Head of caudate nucleus (tissue), 42 donors: ENCODE measurements around the gene DDX10.

ENCODE experiments used
- DNase-seq, 42 donors: peaks; one replicate each; pipeline versions ENCODE4 v3.0.0 to v3.0.0-alpha.2; 2020 to 2021; ENCODE audit warnings: mixed read lengths in 7 of 42
- intact Hi-C: fragments of 100-400 bp; cut with DNase I; formaldehyde crosslinking; loops from one replicate; pipeline ENCODE4 v1.15.0; 2022

The DDX10 gene

DNA sequence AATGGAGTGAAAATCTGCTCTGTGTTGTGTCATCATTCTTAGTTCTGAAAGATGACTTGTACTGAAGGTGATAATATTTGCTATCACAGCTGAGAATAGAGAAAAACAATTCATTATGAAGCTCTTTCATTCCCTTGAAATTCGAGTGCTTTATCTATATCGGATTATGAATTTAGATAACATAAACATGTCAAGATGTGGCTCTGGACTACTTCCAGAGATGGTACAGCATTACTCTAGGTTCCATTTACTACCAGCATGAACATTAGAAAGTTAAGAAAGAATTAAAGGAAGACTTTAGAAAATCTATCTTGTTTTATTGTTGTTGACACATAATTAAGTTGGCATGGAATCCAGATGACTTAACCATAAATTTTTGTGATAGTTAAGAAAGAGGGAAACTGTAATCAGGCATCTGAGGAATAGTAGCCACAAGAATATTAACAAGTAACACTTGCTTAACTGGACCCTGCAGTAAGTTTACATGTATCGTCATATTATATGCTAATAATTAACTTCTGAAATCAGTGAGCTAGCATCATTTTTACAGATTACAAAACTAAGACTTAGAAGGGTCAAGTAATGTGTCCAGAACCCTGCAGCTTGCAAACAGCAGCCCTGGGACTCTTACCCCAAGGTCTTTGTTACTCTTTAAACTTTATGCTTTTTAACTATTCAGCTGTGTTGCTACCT, 182.6 kb downstream of the DDX10 start:
- intact Hi-C loops: no loop called here
- no peak for DNase-seq

DNA sequence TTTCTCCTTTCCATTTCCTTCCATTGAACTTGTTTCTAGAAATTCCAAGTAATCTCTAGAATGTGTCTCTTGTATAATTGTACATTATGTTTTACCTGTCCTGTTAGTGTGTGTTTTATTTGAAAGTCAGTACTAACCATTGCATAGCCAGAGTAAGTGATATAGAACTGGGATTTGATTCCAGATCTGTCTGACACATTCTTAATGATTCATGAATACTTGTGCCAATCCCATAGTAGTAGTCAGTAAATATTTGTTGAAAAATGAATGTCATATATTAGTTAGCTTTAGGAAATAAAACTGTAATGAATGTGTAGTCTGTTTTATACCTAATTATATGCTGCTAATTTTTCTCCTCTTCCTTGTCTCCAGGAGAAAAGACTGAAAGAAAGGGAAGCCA, 186.9 kb downstream of the DDX10 start:
- DNase-seq: no peak
- intact Hi-C loops: no loop called here

DNA sequence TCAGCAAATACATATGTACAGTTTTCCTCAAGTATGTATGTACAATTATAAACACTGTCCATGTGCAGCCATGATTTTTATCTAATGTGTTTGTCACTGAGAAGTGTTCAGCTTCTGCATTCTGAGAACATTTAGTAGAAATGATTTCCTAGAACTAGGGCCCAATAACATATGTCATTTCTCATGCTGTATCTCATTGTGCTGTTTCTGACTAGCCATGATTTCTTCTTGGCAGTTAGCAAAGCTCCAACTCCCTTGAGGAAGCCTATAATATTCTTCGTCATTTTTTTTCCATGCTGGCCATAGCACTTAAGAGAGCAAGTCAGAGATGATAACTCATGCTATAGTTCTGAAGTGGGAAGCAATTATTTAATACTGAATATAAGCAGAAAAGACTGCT, 187.8 kb downstream of the DDX10 start:
- no peak for DNase-seq

DNA sequence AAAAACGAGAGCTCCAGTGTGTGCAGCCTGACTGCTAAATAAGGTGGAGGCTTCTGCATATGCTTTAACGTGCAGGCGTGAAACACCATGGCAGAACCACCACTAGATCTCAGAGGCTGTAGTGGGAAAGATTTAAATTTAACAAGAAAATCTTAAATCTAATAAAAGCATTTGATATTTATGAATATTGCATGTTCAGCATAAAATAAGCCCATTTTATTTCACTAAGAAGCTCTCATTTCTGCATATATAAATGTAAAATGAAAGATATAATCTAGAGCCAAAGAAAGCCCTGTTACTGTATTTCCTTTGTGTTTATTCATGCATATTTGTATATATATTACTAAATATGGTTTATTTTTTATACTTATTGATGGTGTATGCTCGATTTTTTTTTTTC, 188.3 kb downstream of the DDX10 start:
- no peak for DNase-seq
- intact Hi-C loops: no loop called here

More for the DNA sequence above, 187.8 kb downstream of the DDX10 start:
- intact Hi-C loops: no loop called here

DNA sequence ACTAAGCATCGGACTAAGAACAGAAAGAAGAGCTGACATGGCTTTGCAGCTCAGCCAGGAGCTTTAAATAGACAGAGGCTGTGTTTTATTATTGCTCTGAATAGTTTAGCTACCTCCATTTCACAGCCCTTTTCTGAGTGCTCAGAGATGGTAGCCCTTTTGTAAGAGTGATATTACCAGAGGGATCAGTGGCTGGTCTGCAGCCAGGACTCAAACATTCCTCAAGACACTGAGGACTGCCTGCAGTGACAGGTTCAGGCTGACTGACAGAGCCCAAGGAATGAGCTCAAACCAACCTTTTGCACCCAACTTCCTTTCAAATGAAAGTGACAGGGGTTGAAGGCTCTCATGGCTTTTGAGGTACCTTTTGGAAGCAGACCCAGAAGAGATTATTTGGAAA, 189.0 kb downstream of the DDX10 start:
- intact Hi-C loops: no loop called here

DNA sequence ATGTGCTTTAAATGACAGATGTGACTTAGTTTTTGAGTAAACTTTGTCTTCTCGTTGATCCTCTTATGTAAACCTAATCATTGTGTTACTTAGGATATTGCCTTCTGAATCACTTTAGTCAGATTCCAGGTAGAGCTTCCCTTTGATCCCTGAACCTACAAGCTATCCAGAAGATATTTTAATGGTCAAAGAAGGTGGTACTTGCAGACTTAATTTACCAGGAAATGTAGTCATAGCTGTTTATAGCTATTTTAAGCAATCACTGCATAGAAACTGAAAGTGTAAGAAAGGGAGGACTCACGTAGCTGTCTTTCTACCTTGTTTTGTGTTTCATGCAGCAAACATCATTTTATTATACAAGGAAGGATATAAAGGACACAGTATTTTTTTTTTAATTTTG, 189.5 kb downstream of the DDX10 start:
- intact Hi-C loops: no loop called here
- DNase-seq: no peak

More for the DNA sequence above, 189.0 kb downstream of the DDX10 start:
- peak in 4 of 42 donors; percentile 4 to 20 (median 8) for DNase-seq

DNA sequence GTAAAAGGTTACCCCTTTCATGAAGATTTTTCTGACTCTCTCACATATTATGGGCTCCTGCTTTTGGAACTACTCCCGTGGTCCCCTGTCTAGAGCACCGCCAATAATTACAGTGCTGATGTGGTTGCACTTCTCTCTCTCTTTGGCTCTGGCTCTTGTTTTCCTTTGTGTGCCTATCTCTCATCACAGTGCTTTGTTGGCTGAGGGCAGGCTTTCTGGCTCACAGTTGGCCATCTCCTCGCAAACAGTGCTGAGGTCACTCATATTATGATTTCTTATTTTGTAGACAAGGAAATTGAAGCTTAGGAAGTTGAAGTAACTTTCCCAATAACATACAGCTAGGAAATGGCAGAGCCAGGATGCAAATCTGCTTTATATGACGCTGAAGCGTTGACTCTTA, 192.5 kb downstream of the DDX10 start:
- DNase-seq: no peak
- intact Hi-C loops: no loop called here

DNA sequence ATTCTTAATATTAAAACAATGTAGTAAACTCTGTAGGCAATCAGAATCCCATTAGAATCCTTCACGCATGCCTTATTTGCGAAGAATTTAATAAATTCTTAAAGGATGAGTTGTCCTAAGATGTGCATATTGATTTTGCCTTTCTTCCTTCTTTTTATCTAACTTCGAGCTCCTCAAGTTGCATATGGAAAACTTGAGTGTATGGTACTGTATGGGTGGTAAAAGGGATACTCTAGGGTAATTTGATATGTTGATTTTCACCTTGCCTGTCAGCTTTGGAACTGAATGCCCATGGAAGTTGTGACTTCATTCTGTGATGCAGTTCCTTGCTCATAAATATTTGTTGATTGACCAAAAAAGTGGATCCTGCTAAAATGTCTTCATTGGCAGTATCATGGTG, 193.8 kb downstream of the DDX10 start:
- DNase-seq: no peak
- intact Hi-C loops: no loop called here

DNA sequence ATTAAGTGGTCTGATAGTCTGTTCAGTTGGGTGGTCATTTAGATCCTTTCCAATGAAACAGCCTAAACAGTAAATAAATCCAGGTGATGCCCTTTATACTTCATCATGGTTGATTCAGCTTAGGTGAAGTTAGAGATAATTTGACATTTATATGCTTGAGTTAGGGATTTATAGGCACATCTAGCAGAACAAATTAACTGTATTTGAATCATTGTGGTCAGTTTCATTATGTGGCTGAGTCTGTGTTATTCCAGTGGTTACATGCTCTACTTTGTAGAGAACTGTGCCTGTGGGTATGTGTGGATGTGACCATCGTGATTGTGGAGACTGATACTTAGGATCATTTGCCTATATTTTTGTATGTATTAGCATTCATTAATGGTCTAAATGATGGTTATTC, 194.6 kb downstream of the DDX10 start:
- DNase-seq: no peak
- intact Hi-C loops: no loop called here

DNA sequence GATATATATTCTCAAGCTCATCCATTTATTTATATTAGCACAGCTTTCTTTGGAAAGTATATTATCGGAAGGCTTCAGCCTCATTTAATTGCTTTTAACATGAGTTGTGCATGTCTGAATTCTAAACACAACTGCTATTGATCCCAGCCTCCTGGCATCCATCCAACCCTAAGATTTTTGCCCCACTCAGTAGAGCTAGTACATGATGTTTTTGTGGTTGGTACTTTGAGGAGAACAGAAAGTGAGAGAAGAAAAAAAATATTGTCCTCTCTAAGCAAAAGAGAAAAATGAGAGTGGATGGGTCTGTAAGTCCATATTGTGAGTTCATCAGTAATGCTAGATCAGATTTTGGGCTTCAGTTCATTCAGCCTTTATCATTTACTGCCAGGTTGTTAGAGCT, 198.7 kb downstream of the DDX10 start:
- peak in 5 of 42 donors; percentile 2 to 51 (median 8) for DNase-seq
- intact Hi-C loops: no loop called here

DNA sequence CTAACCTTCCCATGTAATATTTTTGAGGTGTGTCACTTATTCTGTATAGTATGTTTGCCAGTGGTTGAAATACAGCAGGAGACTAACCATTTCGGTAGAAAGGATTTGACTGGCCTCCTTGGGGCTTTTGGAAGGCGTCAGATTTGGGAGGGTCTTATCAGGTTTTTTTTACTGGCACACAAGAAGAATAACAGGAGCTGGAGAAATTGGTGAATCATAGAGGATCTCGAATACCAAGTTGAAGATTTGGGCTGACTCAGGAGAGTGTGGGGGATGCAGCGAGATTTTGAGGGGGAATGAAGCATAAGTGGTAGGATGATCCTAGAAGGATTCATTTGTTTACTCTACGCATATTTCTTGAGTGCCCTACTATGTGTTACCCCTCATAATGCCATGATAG, 200.5 kb downstream of the DDX10 start:
- DNase-seq: peak in 9 of 42 donors; percentile 12 to 52 (median 33)
- intact Hi-C loops: no loop called here

DNA sequence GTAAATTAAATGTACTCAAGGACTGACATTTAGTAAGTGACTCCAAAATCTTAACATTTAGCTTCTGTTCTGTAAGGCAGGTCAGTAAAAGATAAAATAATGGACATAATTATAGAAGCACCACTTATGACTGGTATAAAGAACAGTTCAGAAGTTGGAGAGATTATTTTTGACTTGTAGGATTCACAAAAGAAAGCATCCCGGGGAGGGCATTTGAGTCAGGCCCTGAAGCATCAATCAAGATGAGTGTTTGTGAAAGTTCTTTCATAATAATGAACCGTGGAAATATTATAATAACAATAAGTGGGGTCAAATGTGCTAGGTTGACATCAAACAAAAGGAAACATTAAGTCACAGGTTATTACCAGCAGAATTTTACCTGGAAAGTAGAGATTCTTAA, 201.9 kb downstream of the DDX10 start:
- no peak for DNase-seq

DNA sequence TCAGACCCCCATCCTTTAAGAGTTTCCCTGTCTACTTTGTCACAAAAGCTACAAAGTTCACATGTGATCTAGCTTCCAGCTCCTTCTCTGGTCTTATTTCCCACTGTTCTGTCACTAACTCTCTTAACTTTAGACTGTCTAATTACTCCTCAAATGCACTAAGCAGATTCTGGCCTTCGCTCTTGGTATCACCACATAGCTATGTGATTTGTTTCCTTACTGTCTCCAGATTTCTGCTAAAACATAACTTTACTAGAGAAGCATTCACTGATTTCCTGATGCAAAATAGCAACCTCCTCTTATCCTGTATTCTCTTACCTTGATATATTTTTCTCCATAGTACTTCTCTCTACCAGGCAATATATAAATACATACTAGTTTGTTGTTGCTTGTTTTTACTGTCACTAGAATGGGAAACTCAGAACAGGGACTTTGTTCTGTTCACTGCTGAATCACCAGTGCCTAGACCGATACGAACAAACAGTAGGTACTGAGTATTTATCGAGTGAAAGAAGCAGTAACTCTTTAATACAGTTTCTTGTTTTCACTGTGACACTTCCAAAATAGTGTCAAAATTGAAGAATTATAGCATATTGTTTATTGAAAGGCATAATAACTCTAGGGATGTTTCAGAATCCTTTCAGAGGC, 205.6 kb downstream of the DDX10 start:
- no peak for DNase-seq
- intact Hi-C loops: no loop called here

More for the DNA sequence above, 201.9 kb downstream of the DDX10 start:
- intact Hi-C loops: no loop called here

DNA sequence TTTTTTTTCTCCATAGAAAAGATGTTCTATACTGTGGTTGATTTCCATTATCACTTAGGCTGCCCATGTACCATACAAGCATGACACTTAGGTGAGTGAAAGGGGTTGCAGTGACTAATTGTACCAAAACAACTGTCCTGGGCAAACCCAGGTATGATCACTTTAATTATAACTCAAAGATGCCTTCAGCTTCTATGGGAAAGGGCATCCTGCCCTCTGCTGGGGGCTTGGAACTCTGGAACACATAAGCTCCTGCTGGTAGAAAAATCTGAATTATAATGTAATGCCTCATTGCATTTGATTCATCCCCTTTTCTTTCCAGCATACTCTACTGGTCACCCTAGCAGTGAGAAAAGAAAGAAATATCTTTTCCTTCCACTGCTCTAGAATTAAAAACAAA, 206.3 kb downstream of the DDX10 start:
- DNase-seq: peak in 16 of 42 donors; percentile 6 to 55 (median 20)
- intact Hi-C loops: no loop called here

DNA sequence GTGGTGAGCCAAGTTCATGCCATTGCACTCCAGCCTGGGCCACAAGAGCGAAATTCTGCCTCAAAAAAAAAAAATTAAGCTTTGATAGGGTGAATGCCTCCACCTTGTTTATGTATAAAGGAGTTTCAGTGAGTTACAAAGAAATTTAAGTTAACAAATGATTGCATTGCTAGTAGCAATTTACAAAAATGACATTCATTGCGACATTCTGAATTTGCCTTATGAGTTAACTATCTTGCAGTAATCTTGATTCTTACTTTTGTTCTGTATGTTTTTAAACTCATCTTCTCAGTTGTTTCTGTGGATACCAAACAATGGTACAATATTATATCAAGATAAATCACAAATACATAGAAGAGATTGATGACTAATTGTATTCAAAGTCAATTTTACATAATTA, 207.0 kb downstream of the DDX10 start:
- no peak for DNase-seq
- intact Hi-C loops: no loop called here

DNA sequence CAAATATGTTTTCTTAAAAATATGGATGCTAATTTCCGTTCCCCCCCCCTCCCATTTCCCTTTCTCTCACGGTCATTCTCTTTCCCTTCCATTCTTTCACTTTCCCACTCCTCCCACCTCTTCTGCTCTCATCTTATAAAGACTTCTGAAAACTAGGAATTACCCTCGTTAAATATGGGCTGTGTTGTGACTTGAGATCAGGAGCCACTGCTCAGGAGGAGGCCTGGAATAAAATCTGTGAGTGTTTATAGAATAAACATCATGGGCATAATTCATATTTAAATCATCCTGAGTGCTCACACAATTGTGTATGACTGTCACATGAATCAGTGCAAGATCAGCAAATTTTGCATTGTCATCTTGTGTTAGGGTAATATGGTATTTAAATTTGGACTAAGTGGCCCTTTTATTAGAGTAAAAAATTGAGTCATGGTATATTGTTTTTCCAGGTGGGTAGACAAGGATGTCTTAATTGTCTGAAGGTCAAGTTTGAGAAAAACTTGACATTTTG, 208.0 kb downstream of the DDX10 start:
- no peak for DNase-seq
- intact Hi-C loops: no loop called here

DNA sequence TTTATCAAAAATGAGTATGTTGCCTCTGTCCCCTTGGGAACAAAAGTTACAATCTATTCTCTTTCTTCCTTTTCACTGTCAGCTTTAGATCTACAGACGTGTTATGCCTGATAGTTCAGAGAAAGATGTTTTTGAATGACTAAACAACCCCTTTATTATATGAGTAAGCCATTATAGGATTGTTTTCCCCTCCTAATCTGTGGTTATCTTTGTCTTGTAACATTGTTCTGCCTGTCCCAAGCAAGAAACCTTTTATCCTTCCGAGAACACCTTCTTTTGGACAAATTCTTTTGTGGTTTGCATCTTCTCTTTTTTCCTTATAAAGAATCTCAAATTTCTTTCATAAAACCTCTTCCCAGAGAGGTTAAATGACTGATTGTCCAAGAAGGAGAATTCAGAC, 208.4 kb downstream of the DDX10 start:
- DNase-seq: no peak
- intact Hi-C loops: no loop called here

DNA sequence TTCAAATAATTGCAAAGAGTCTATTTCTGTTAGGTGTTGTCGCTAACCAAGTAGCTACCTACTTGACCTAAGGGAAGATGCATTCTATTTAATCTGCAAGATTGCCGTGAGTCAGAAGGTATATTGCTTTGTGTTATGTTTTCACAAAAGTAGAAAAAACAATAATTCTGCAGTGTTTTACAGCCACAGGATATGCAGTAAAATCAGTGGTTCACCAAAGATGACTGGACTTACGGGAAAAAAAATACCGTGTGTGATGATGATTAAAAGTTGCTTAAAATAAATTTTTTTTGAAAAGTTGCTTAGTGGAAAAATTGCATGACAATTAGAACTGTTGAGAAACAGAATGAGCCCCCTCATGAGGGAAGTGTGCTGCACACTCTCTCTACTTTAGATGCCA, 209.1 kb downstream of the DDX10 start:
- intact Hi-C loops: no loop called here
- no peak for DNase-seq

DNA sequence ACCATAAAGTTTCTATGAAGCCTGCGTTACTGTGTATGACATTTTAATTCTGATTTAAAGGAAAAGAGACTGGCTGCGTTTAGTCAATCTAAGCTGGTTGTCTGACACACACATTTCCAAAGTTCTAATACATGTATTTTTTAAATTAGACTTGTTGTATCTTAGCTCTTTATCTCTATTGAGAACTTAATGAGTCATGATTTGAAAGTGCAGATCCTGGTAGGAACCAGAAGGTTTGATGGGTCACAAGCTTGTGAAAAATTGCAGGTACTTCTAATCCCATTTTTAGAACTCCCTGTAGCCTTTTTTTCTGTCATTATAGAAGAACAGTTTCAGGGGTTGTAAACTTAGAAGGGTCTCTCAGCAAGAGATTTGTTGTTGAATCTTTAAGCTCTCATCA, 210.3 kb downstream of the DDX10 start:
- DNase-seq: no peak

DNA sequence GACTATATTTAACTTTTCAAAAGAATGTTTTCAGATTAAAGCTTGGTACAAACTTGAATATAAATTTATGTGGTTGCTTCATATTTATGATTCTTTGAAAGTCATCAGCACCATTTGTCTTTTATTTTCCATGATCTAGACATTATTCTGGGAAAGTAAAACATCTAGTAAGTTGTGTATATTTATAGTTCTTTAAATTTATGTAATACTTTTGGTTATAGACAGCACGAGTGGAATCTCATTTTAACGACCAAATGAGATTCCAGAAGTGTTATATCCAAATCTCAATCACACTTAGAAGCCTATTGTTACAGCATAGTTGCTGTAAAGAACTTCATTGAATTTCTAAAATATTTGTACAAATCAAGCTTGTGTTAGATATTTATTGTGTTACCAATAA, 212.3 kb downstream of the DDX10 start:
- intact Hi-C loops: no loop called here
- DNase-seq: no peak

More for the DNA sequence above, 210.3 kb downstream of the DDX10 start:
- intact Hi-C loops: no loop called here

DNA sequence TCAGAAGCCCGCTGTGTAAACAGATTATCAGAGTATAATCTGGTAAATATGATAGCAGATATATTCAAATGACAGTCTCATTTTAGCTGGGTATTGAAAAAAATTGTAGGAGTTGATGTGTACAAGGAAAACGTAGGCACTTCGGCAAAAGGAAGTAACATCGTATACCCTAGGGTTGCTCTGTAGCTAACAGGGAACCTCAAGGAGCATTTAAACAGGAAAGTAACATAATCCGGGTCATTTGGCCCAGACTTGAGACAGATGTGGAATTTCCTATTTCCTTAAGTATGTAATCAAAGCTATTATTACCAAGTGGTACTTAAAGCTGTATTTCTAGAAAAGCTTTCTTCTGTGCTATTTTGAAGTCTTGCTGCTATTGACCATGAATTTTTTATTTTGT, 215.6 kb downstream of the DDX10 start:
- intact Hi-C loops: no loop called here
- no peak for DNase-seq
